Tibial artery (tissue), 4 donors: ENCODE data around the gene PRXL2A.

Source experiments
- DNase-seq, 2 donors: peaks; one replicate each; pipeline ENCODE4 v3.0.0-alpha.2; 2019
- H3K27ac ChIP-seq, 2 donors: fragments of 200-600 bp; sonication (generic) in 1 of 2; 1 replicate in 1 of 2; 2 replicates in 1 of 2; pipeline ENCODE4 v1.5.1; 2018 to 2019; ENCODE audit warnings: mild to moderate bottlenecking in 1 of 2
- H3K27me3 ChIP-seq, 2 donors: fragments of 200-600 bp; sonication (generic) in 1 of 2; one replicate each; pipeline versions ENCODE4 v1.5.1 to v1.6.0; 2016 to 2019
- H3K36me3 ChIP-seq, 3 donors: fragments of 200-600 bp; sonication (generic) in 2 of 3; one replicate each; pipeline ENCODE4 v1.5.1; 2016 to 2019; ENCODE audit warnings: mild to moderate bottlenecking in 2 of 3
- H3K4me1 ChIP-seq, 4 donors: fragments of 200-600 bp; sonication (generic) in 2 of 4; 1 replicate in 3 of 4; 2 replicates in 1 of 4; pipeline ENCODE4 v1.5.1; 2016 to 2019
- H3K4me3 ChIP-seq, 2 donors: fragments of 200-600 bp; sonication (generic) in 1 of 2; 1 replicate in 1 of 2; 2 replicates in 1 of 2; pipeline ENCODE4 v1.5.1; 2018 to 2019; ENCODE audit warnings: mild to moderate bottlenecking in 2 of 2
- H3K9me3 ChIP-seq, 3 donors: fragments of 200-600 bp; sonication (generic) in 1 of 3; one replicate each; pipeline ENCODE4 v1.5.1; 2016 to 2019
- CTCF ChIP-seq, 2 experiments: fragments of 200-600 bp in 1 of 2; fragments of 450-650 bp in 1 of 2; IDR thresholded peaks; one replicate each; pipeline ENCODE4 v1.5.1; 2017 to 2019; ENCODE audit warnings: antibody characterized with exemption in 2 of 2, mild to moderate bottlenecking in 1 of 2, moderate library complexity in 1 of 2
- intact Hi-C: fragments of 100-400 bp; cut with DNase I; formaldehyde crosslinking; loops from one replicate; pipeline ENCODE4 v1.15.0; 2023; ENCODE audit warnings: low total_unique reads

PRXL2A gene

GRCh38 chr10:80455461-80456349 lies 47.4 kb downstream of the PRXL2A start:
- H3K4me1 ChIP-seq = peaks cover 0 to 67% (median 49%) of the 10 kb centered on the region in 4 donors

GRCh38 chr10:80457554-80458262 lies 49.4 kb downstream of the PRXL2A start:
- no peak for TF ChIP-seq CTCF (IDR thresholded peaks at IDR 0.05)
- DNase-seq = peak in 1 of 2 donors; percentile 48
- intact Hi-C loops = no loop called here
- Histone ChIP-seq H3K4me1 (peaks cover 0 to 83% (median 62%) of the 10 kb centered on the region in 4 donors), H3K36me3 (no peaks in the 10 kb centered on the region), H3K27ac (no peak overlapping the region), H3K4me3 (no peak overlapping the region), H3K27me3 (no peaks in the 10 kb centered on the region), H3K9me3 (no peaks in the 10 kb centered on the region)

More at GRCh38 chr10:80455461-80456349, 47.4 kb downstream of the PRXL2A start:
- intact Hi-C loops = no loop called here
- Histone ChIP-seq H3K27me3 (no peaks in the 10 kb centered on the region), H3K9me3 (no peaks in the 10 kb centered on the region), H3K27ac (peak overlapping the region; percentile 98 to 100), H3K36me3 (no peaks in the 10 kb centered on the region), H3K4me3 (peak overlapping the region; percentile 98 to 99)
- TF ChIP-seq CTCF (IDR thresholded peaks at IDR 0.05) = no peak
- DNase-seq = peak in 1 of 2 donors; percentile 62

- H3K27ac ChIP-seq = no peak overlapping the region
- no peaks in the 10 kb centered on the region for H3K9me3 ChIP-seq
- no peak for TF ChIP-seq CTCF (IDR thresholded peaks at IDR 0.05)
- no peak overlapping the region for H3K4me3 ChIP-seq
- intact Hi-C loops = no loop called here
- no peaks in the 10 kb centered on the region for H3K36me3 ChIP-seq
- peaks cover 0 to 84% (median 64%) of the 10 kb centered on the region in 4 donors for H3K4me1 ChIP-seq
- no peak for DNase-seq
- no peaks in the 10 kb centered on the region for H3K27me3 ChIP-seq
These were observed 49.9 kb downstream of the PRXL2A start for GRCh38 chr10:80458263-80458625.

GRCh38 chr10:80458638-80459037 lies 50.3 kb downstream of the PRXL2A start:
- Histone ChIP-seq H3K27me3 (no peaks in the 10 kb centered on the region), H3K4me1 (peaks cover 0 to 84% (median 64%) of the 10 kb centered on the region in 4 donors), H3K36me3 (no peaks in the 10 kb centered on the region), H3K4me3 (no peak overlapping the region), H3K9me3 (no peaks in the 10 kb centered on the region), H3K27ac (peak overlapping the region in 1 of 2 donors; percentile 3)
- intact Hi-C loops = no loop called here
- TF ChIP-seq CTCF (IDR thresholded peaks at IDR 0.05) = no peak
- no peak for DNase-seq

- intact Hi-C loops = no loop called here
- Histone ChIP-seq H3K36me3 (no peaks in the 10 kb centered on the region), H3K4me3 (no peak overlapping the region), H3K27me3 (no peaks in the 10 kb centered on the region), H3K4me1 (peaks cover 0 to 89% (median 70%) of the 10 kb centered on the region in 4 donors), H3K27ac (peak overlapping the region in 1 of 2 donors; percentile 3), H3K9me3 (no peaks in the 10 kb centered on the region)
- DNase-seq = peak; percentile 64 to 75
- TF ChIP-seq CTCF (IDR thresholded peaks at IDR 0.05) = no peak
These were observed 50.9 kb downstream of the PRXL2A start for GRCh38 chr10:80459047-80459865.
